B cell (primary cell): Measurements from ENCODE around the gene FKBP9. TPM values are rescaled to one million over a fixed set of nuclear protein-coding genes. Genes with fewer than 3 reads are reported as not detected.

Experiments used
- ATAC-seq: fragments of 200-7000 bp; cut with Tn5 transposase; one replicate; pipeline ENCODE4 v1.10.0; 2021; ENCODE audit warnings: low read depth, mild to moderate bottlenecking, moderate number of reproducible peaks, moderate library complexity
- CTCF ChIA-PET: fragments of 350-600 bp; sonication (Branson Sonifier 250); formaldehyde crosslinking; loops from one replicate; lab custom pipeline; 2021; ENCODE audit warnings: antibody characterized with exemption, inconsistent platforms; lab: Charles Lee
- POLR2A ChIA-PET: fragments of 350-600 bp; sonication (Branson Sonifier 250); formaldehyde crosslinking; loops from one replicate; lab custom pipeline; 2021; ENCODE audit warnings: antibody characterized with exemption; lab: Charles Lee
- DNase-seq: peaks from one replicate; pipeline ENCODE4 v3.0.0; 2013
- H2AFZ ChIP-seq: 2 replicates; pipeline ENCODE4 v1.6.1; 2012; ENCODE audit warnings: mild to moderate bottlenecking, low read depth, low read length; ENCODE audit not compliant: insufficient read depth, poor library complexity, severe bottlenecking
- H3K27ac ChIP-seq, 2 donors: 1 replicate in 1 of 2; 2 replicates in 1 of 2; pipeline ENCODE4 v1.5.1; 2012 to 2013; ENCODE audit warnings: low read length in 2 of 2, mild to moderate bottlenecking in 2 of 2, moderate library complexity in 1 of 2
- H3K27me3 ChIP-seq, 4 experiments: fragments of 200-600 bp in 1 of 4; sonication (generic) in 1 of 4; replicated peaks in 1 of 4; 1 replicate in 2 of 4; 2 replicates in 2 of 4; pipeline versions ENCODE4 v1.6.1 to v1.7.0; 2013 to 2016; ENCODE audit warnings: low read length in 3 of 4, mild to moderate bottlenecking in 2 of 4, mixed read lengths in 1 of 4, moderate library complexity in 1 of 4; ENCODE audit not compliant: insufficient read depth in 4 of 4, control insufficient read depth in 3 of 4; ENCODE audit errors: control extremely low read depth in 1 of 4
- H3K36me3 ChIP-seq, 2 experiments: replicated peaks in 1 of 2; 1 replicate in 1 of 2; 2 replicates in 1 of 2; pipeline versions ENCODE4 v1.6.1 to v1.7.1; 2013; ENCODE audit warnings: low read length in 1 of 2; ENCODE audit not compliant: insufficient read depth in 2 of 2, control insufficient read depth in 1 of 2; ENCODE audit errors: control extremely low read depth in 1 of 2, extremely low read depth in 1 of 2
- H3K4me1 ChIP-seq, 2 donors: fragments of 200-600 bp in 1 of 2; sonication (generic) in 1 of 2; 1 replicate in 1 of 2; 2 replicates in 1 of 2; pipeline versions ENCODE4 v1.5.1 to v1.6.1; 2013 to 2017; ENCODE audit warnings: low read length in 2 of 2; ENCODE audit not compliant: control insufficient read depth in 2 of 2, insufficient read depth in 2 of 2
- H3K4me2 ChIP-seq: replicated peaks from 2 replicates; pipeline ENCODE3; 2012; ENCODE audit warnings: mild to moderate bottlenecking, low read depth, low read length; ENCODE audit not compliant: poor library complexity, severe bottlenecking
- H3K4me3 ChIP-seq, 5 experiments: fragments of 200-600 bp in 1 of 5; sonication (generic) in 1 of 5; 1 replicate in 3 of 5; 2 replicates in 2 of 5; pipeline versions ENCODE4 v1.5.1 to v1.7.0; 2011 to 2016; ENCODE audit warnings: low read length in 4 of 5, mild to moderate bottlenecking in 4 of 5, low read depth in 2 of 5, control low read depth in 1 of 5, moderate library complexity in 1 of 5; ENCODE audit not compliant: insufficient read depth in 1 of 5; ENCODE audit errors: control extremely low read depth in 1 of 5, extremely low read depth in 1 of 5
- H3K79me2 ChIP-seq: fragments of 200-600 bp; sonication (generic); one replicate; pipeline ENCODE4 v1.6.0; 2016; ENCODE audit warnings: low read length; ENCODE audit not compliant: control insufficient read depth, insufficient read depth
- H3K9ac ChIP-seq: fragments of 200-600 bp; sonication (generic); 2 replicates; pipeline ENCODE4 v1.6.1; 2017; ENCODE audit warnings: mild to moderate bottlenecking, low read length, moderate library complexity
- H3K9me3 ChIP-seq, 3 donors: one replicate each; pipeline versions ENCODE4 v1.6.1 to v1.7.1; 2013; ENCODE audit warnings: low read length in 2 of 3; ENCODE audit not compliant: control insufficient read depth in 2 of 3, insufficient read depth in 1 of 3; ENCODE audit errors: control extremely low read depth in 1 of 3
- H4K20me1 ChIP-seq: 2 replicates; pipeline ENCODE4 v1.6.0; 2012; ENCODE audit warnings: mild to moderate bottlenecking, low read length; ENCODE audit not compliant: insufficient read depth, control insufficient read depth, poor library complexity, severe bottlenecking
- H3K27ac Mint-ChIP-seq: one replicate; pipeline ENCODE4 v1.8.0; 2021; ENCODE audit warnings: mixed read lengths
- H3K27me3 Mint-ChIP-seq: one replicate; pipeline ENCODE4 v1.8.0; 2021; ENCODE audit warnings: mixed read lengths
- H3K4me1 Mint-ChIP-seq: one replicate; pipeline ENCODE4 v1.8.0; 2021; ENCODE audit warnings: mixed read lengths
- H3K4me3 Mint-ChIP-seq: one replicate; pipeline ENCODE4 v1.8.0; 2021; ENCODE audit warnings: mixed read lengths
- H3K9me3 Mint-ChIP-seq: one replicate; pipeline ENCODE4 v1.8.0; 2022; ENCODE audit warnings: mixed read lengths; ENCODE audit not compliant: insufficient read depth
- EZH2 ChIP-seq: IDR thresholded peaks from 2 replicates; pipeline ENCODE4 v1.6.1; 2012; ENCODE audit warnings: borderline replicate concordance, low read depth, mild to moderate bottlenecking, moderate library complexity, low read length; ENCODE audit not compliant: insufficient read depth, poor library complexity, severe bottlenecking
- WGBS: methylation state at CpG from one replicate; pipeline ENCODE4 v1.1.5; 2013; ENCODE audit warnings: missing lambda C conversion rate; ENCODE audit not compliant: insufficient coverage; 5-methylcytosine and 5-hydroxymethylcytosine counted together
- intact Hi-C: fragments of 100-400 bp; cut with micrococcal nuclease; formaldehyde crosslinking; loops from one replicate; pipeline ENCODE4 v1.10.0; 2022
- polyA plus RNA-seq: library from polyadenylated mRNA; depleted of rRNA; stranded (reverse); fragments of >200 nt; gene quantifications from 2 replicates; pipeline ENCODE4 v1.2.3, GENCODE V29; 2012
- total RNA-seq, 2 donors: library from RNA; stranded (reverse); fragments of 120-200 nt in 1 of 2; gene quantifications; 1 replicate in 1 of 2; 2 replicates in 1 of 2; pipeline versions ENCODE4 v1.2.3 to v1.2.4, GENCODE V29; 2013 to 2022
- TF ChIP-seq, protein P1 (sequence below): fragments of 200-600 bp; IDR thresholded peaks from one replicate; pipeline ENCODE4 v1.8.0; 2022; ENCODE audit warnings: antibody characterized with exemption, mild to moderate bottlenecking

FKBP9 gene
- total and polyA plus RNA-seq, 2 donors (not counting 1 experiment from before 2014, with no cell fraction given): 0.52 to 0.98 TPM

DNA sequence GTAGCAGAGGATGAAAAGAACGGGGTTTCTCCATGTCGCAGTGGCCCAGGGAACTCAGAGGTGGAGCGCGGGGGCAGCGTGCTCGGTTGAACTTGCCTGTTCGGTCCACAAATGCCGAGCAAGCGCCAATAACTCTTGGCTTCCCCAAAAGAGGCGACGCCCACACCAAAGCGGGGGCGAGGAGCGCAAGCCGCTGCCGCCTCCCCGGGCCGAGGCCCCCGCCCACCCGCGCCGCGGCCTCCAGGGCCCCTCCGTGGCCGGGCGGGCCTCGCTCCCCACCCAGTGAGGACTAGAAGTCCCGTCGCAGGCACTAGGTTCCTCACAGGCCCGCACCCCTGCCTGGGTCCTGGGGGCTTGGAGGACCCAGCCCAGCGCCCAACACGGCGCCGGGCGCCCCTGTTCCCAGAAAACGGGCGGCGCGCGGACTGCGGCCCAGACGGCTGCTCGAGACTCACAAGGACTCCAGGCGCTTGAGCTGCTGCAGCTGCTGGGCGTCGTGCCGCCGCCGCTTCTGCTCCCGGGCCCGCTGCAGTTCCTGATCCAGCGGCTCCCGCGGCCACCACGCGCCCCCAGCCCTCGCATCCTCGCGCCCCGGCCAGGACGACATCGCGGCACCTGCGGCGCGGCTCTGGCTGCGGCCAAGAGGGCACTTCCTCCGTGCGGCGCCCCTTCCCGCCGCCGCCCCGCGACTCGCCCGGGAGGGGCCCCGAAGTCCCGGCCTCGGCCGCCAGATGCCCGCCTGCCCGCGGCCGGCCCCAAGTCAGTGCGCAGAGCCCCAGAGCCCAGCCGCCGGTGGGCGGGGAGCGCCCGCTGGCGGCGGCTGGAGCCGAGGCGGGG, 14.6 kb upstream of the FKBP9 start:
- Mint-ChIP-seq H3K4me1 (peaks cover 23% of the 10 kb centered on the region), H3K9me3 (no peaks in the 10 kb centered on the region), H3K27ac (peak overlapping the region; percentile 96), H3K4me3 (peak overlapping the region; percentile 99), H3K27me3 (no peaks in the 10 kb centered on the region)
- peaks cover 0 to 3% (median 0%) of the 10 kb centered on the region in 3 donors for H3K9me3 ChIP-seq
- ATAC-seq (peak; percentile 81), DNase-seq (peak; percentile 82)
- peaks cover 23% of the 10 kb centered on the region for H3K79me2 ChIP-seq
- CTCF ChIA-PET: interaction anchor here (0.5 to 10.1 kb wide), 21 partner anchors 14 to 249 kb away, joined by 3 to 122 read pairs (median 4); partner anchors contain the start of gene RP9
- intact Hi-C loops: loop anchor here (1.0 to 5.0 kb wide), 10 partner anchors 14 to 250 kb away; partner anchors contain the start of genes BBS9, FKBP9, NT5C3A and RP9
- peak overlapping the region; percentile 85 for H3K4me2 ChIP-seq
- peaks cover 17 to 21% of the 10 kb centered on the region in 2 donors for H3K4me1 ChIP-seq
- peak overlapping the region; percentile 60 to 78 (median 70) for H3K4me3 ChIP-seq
- peaks cover 6% of the 10 kb centered on the region for H4K20me1 ChIP-seq
- TF ChIP-seq EZH2: no peak
- TF ChIP-seq, protein P1, sequence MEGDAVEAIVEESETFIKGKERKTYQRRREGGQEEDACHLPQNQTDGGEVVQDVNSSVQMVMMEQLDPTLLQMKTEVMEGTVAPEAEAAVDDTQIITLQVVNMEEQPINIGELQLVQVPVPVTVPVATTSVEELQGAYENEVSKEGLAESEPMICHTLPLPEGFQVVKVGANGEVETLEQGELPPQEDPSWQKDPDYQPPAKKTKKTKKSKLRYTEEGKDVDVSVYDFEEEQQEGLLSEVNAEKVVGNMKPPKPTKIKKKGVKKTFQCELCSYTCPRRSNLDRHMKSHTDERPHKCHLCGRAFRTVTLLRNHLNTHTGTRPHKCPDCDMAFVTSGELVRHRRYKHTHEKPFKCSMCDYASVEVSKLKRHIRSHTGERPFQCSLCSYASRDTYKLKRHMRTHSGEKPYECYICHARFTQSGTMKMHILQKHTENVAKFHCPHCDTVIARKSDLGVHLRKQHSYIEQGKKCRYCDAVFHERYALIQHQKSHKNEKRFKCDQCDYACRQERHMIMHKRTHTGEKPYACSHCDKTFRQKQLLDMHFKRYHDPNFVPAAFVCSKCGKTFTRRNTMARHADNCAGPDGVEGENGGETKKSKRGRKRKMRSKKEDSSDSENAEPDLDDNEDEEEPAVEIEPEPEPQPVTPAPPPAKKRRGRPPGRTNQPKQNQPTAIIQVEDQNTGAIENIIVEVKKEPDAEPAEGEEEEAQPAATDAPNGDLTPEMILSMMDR: peak; percentile 70
- POLR2A ChIA-PET: interaction anchor here (0.6 to 2.7 kb wide), 2 partner anchors 50 to 187 kb away, joined by 3 to 10 read pairs; partner anchors contain the start of genes BBS9 and KBTBD2
- peak overlapping the region; percentile 41 to 65 for H3K27ac ChIP-seq
- H2AFZ ChIP-seq: peak overlapping the region; percentile 94
- H3K27me3 ChIP-seq: no peaks in the 10 kb centered on the region
- peak overlapping the region; percentile 73 for H3K9ac ChIP-seq
- no peaks in the 10 kb centered on the region for H3K36me3 ChIP-seq
- under 1% methylated on average over 95 of the region's 95 CpGs for WGBS
